GM18508 (cell line): ENCODE data around the gene MIEF2.

Experiments
- ATAC-seq: cut with Tn5 transposase; IDR thresholded peaks from one replicate; pipeline ENCODE4 v1.9.1; 2021; ENCODE audit warnings: moderate number of reproducible peaks; ENCODE audit not compliant: insufficient read depth, unreplicated experiment

The MIEF2 gene

GRCh38 chr17:18253947-18254821, 6.3 kb upstream of the MIEF2 start:
- ATAC-seq, result no peak

- no peak for ATAC-seq
These were observed 5.4 kb upstream of the MIEF2 start for GRCh38 chr17:18254888-18255649.

GRCh38 chr17:18256351-18256750, 4.1 kb upstream of the MIEF2 start:
- ATAC-seq, result no peak

- no peak for ATAC-seq
These were observed 3.7 kb upstream of the MIEF2 start for GRCh38 chr17:18256776-18257175.

GRCh38 chr17:18257268-18257981, 3.0 kb upstream of the MIEF2 start:
- no peak for ATAC-seq

- ATAC-seq, result no peak
These were observed 2.5 kb upstream of the MIEF2 start for GRCh38 chr17:18257982-18258355.

- ATAC-seq, result no peak
These were observed 2.0 kb upstream of the MIEF2 start, which contains the start of gene FLII for GRCh38 chr17:18258356-18259038. FLII (minus strand) TSS chr17:18258738; CDS start chr17:18258690, 48 bp downstream.

GRCh38 chr17:18259621-18260331, 686 bp upstream of the MIEF2 start:
- ATAC-seq, result no peak

- ATAC-seq, result no peak
These were observed 669 bp downstream of the MIEF2 start for GRCh38 chr17:18261146-18261515.

GRCh38 chr17:18261659-18262058, 1.2 kb downstream of the MIEF2 start:
- no peak for ATAC-seq

GRCh38 chr17:18262111-18262510, 1.6 kb downstream of the MIEF2 start:
- no peak for ATAC-seq

- ATAC-seq, result no peak
These were observed 2.2 kb downstream of the MIEF2 start for GRCh38 chr17:18262641-18263040.

GRCh38 chr17:18263885-18264682, 3.6 kb downstream of the MIEF2 start:
- ATAC-seq, result no peak

GRCh38 chr17:18267366-18267765, 6.9 kb downstream of the MIEF2 start:
- no peak for ATAC-seq

GRCh38 chr17:18267927-18268711, 7.7 kb downstream of the MIEF2 start:
- ATAC-seq, result no peak

- no peak for ATAC-seq
These were observed 9.8 kb downstream of the MIEF2 start for GRCh38 chr17:18270046-18270931.

- ATAC-seq, result no peak
These were observed 16.6 kb downstream of the MIEF2 start for GRCh38 chr17:18277076-18277475.
